Measurements from ENCODE around the gene PRDX2.

DNA sequence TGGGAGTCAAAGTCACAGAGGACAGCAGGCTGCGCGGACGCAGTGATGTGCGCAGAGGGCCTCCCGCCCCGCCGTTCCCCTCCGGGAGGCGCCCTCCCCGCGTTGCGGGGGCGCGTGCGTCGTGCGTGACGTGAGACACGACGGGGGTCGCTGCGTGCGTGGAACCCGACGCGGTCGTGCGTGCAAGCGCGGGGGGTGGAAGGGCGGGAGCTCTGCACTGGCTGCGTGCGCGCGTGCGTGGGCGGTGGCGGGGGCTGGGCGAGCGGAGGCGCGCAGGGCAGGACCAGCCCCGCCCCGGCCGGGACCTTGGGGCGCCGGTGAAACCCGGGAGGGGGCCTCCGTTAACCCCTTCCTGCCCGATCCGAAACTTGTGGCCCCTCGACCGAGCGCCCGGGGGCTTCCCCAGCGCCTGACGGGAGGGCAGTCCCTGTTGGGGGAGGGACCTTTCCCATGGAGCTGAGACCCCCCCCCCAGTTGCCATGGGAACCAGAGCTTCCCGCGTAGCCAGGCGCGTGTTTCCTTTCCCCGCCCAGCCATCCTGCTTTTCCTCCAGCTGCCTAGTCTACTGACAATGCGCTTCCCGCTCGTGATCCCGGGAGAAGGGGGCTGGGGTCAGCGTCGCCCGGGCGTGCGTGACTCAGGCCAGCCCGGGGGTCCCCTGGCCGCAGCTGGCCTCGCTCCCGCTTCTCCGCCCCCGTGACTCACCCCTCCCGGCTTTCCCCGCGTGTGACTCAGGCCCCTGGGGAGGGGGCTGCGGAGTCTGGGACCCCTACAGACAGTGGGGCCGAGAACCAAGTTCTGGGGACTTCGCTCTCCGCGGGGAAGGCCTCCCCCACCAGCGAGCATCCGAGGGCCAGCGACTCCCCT lies 18.9 kb downstream of the PRDX2 start:
- TF ChIP-seq, protein P1, sequence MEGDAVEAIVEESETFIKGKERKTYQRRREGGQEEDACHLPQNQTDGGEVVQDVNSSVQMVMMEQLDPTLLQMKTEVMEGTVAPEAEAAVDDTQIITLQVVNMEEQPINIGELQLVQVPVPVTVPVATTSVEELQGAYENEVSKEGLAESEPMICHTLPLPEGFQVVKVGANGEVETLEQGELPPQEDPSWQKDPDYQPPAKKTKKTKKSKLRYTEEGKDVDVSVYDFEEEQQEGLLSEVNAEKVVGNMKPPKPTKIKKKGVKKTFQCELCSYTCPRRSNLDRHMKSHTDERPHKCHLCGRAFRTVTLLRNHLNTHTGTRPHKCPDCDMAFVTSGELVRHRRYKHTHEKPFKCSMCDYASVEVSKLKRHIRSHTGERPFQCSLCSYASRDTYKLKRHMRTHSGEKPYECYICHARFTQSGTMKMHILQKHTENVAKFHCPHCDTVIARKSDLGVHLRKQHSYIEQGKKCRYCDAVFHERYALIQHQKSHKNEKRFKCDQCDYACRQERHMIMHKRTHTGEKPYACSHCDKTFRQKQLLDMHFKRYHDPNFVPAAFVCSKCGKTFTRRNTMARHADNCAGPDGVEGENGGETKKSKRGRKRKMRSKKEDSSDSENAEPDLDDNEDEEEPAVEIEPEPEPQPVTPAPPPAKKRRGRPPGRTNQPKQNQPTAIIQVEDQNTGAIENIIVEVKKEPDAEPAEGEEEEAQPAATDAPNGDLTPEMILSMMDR (IDR thresholded peaks at IDR 0.05): no peak
- TF ChIP-seq POLR2A (IDR thresholded peaks at IDR 0.05): peak; percentile 27
